Calu3 (cell line): ENCODE data around the gene COL9A3. TPM values are rescaled to one million over a fixed set of nuclear protein-coding genes. Genes with fewer than 3 reads are reported as not detected.

Source experiments
- BruUV-seq: library from RNA; stranded (reverse); fragments of 400-500 nt; replicated peaks from 2 replicates; lab custom pipeline; 2021; lab: Mats Ljungman, UMichigan
- CTCF ChIA-PET: fragments of 300-600 bp; sonication (Branson Sonifier 250); formaldehyde crosslinking; loops from one replicate; lab custom pipeline; 2022; ENCODE audit warnings: antibody characterized with exemption; lab: Charles Lee
- DNase-seq: peaks from one replicate; pipeline ENCODE4 v3.0.0; 2022
- H3K27ac Mint-ChIP-seq: one replicate; pipeline ENCODE4 v1.8.0; 2022; ENCODE audit warnings: mixed read lengths; ENCODE audit not compliant: unreplicated experiment
- H3K27me3 Mint-ChIP-seq: one replicate; pipeline ENCODE4 v1.8.0; 2022; ENCODE audit warnings: mixed read lengths; ENCODE audit not compliant: unreplicated experiment
- H3K36me3 Mint-ChIP-seq: one replicate; pipeline ENCODE4 v1.8.0; 2022; ENCODE audit warnings: mild to moderate bottlenecking, moderate library complexity, mixed read lengths; ENCODE audit not compliant: insufficient read depth, unreplicated experiment
- H3K4me1 Mint-ChIP-seq: one replicate; pipeline ENCODE4 v1.8.0; 2022; ENCODE audit warnings: mild to moderate bottlenecking, low read depth, mixed read lengths; ENCODE audit not compliant: unreplicated experiment
- H3K4me3 Mint-ChIP-seq: one replicate; pipeline ENCODE4 v1.8.0; 2022; ENCODE audit warnings: mild to moderate bottlenecking, low read depth, moderate library complexity, mixed read lengths; ENCODE audit not compliant: unreplicated experiment
- H3K9me3 Mint-ChIP-seq: one replicate; pipeline ENCODE4 v1.8.0; 2022; ENCODE audit warnings: low read depth, mixed read lengths; ENCODE audit not compliant: unreplicated experiment
- intact Hi-C: fragments of 100-400 bp; cut with micrococcal nuclease; formaldehyde crosslinking; loops from one replicate; pipeline ENCODE4 v1.10.0; 2022; ENCODE audit not compliant: unreplicated experiment
- total RNA-seq: library from RNA; stranded (reverse); gene quantifications from 2 replicates; pipeline ENCODE4 v1.2.3, GENCODE V29; 2022
- TF ChIP-seq, protein P1 (sequence below): fragments of 200-600 bp; IDR thresholded peaks from one replicate; pipeline ENCODE4 v1.8.0; 2022; ENCODE audit warnings: antibody characterized with exemption; ENCODE audit not compliant: unreplicated experiment

The COL9A3 gene
- total RNA-seq, 1 experiment from 2014 or later = 2.7 TPM

DNA sequence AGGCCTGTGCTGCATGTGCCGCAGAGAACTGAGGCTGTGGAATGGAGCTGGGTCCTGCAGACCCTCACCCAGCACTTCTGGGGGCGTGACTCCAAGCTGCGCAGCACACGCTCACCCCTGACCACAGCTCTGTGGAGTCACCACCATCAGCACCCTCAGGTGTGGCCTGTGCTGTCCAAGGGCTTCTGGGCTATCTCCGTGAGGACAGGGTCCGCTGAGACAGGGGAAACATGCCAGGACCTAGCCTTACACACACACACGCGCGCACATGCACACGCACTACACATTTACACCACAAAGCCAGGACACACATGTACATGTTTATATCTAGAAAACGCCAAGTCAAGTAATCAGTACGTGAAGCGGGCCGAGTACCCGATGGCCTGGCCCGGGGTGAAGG lies 71.6 kb downstream of the COL9A3 start:
- intact Hi-C loops = no loop called here
- CTCF ChIA-PET = interaction anchor here (1.2 kb wide), 1 partner anchor 9 kb away, joined by 3 read pairs; no protein-coding TSS in a partner anchor
- H3K9me3 Mint-ChIP-seq = no peaks in the 10 kb centered on the region
- no peak for DNase-seq
- H3K4me3 Mint-ChIP-seq = no peak overlapping the region
- TF ChIP-seq, protein P1, sequence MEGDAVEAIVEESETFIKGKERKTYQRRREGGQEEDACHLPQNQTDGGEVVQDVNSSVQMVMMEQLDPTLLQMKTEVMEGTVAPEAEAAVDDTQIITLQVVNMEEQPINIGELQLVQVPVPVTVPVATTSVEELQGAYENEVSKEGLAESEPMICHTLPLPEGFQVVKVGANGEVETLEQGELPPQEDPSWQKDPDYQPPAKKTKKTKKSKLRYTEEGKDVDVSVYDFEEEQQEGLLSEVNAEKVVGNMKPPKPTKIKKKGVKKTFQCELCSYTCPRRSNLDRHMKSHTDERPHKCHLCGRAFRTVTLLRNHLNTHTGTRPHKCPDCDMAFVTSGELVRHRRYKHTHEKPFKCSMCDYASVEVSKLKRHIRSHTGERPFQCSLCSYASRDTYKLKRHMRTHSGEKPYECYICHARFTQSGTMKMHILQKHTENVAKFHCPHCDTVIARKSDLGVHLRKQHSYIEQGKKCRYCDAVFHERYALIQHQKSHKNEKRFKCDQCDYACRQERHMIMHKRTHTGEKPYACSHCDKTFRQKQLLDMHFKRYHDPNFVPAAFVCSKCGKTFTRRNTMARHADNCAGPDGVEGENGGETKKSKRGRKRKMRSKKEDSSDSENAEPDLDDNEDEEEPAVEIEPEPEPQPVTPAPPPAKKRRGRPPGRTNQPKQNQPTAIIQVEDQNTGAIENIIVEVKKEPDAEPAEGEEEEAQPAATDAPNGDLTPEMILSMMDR = no peak
- no peaks in the 10 kb centered on the region for H3K27me3 Mint-ChIP-seq
- no peak overlapping the region for H3K27ac Mint-ChIP-seq
- no TSS peak for BruUV-seq
- peaks cover 74% of the 10 kb centered on the region for H3K36me3 Mint-ChIP-seq
- no peaks in the 10 kb centered on the region for H3K4me1 Mint-ChIP-seq

DNA sequence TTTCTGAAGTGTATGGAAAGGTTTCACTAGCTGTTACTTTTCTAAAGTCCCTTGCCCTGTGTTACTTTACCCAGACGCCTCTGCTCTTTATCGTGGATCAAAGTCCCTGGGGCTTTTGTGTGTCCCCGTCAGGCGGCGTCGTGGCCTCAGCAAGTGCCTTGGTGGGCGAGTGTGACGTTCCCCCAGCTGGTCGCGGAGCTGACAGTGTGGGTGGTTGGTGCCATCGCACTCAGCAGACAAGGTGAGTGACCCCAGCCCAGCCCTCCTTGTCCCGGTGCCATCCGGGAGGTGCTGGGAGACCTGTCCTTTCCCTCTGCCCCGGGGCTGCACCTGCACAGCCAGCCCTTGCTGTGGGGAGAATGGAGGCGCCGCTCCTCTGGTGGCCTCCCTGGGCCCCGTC lies 72.1 kb downstream of the COL9A3 start:
- no peaks in the 10 kb centered on the region for H3K9me3 Mint-ChIP-seq
- TF ChIP-seq, protein P1 = no peak
- peaks cover 79% of the 10 kb centered on the region for H3K36me3 Mint-ChIP-seq
- no peaks in the 10 kb centered on the region for H3K27me3 Mint-ChIP-seq
- CTCF ChIA-PET = no interaction called here
- no TSS peak for BruUV-seq
- H3K4me3 Mint-ChIP-seq = no peak overlapping the region
- H3K27ac Mint-ChIP-seq = no peak overlapping the region
- DNase-seq = no peak
- no peaks in the 10 kb centered on the region for H3K4me1 Mint-ChIP-seq
- intact Hi-C loops = no loop called here

DNA sequence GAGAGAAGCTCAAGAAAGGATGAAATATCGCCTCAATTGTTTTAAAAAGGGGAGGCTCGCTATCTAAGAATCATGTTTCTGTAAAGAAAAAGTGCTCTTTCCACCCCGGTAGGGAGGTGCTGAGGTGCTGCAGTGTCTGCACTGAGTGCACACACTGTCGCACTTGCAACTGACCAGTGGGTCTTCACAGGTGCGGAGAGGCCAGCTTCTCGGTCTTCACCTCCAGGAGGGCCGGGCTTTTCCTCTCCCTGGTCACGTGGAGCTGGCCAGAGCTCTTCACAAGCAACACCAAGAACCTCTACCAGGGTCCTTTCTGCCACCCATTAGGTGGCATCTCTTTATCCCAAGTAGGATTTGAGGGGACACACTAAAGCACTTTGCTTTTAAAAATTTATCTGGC lies 72.6 kb downstream of the COL9A3 start:
- Mint-ChIP-seq H3K4me3 (no peak overlapping the region), H3K36me3 (peaks cover 83% of the 10 kb centered on the region), H3K9me3 (no peaks in the 10 kb centered on the region), H3K27ac (no peak overlapping the region), H3K27me3 (no peaks in the 10 kb centered on the region), H3K4me1 (no peaks in the 10 kb centered on the region)
- CTCF ChIA-PET = no interaction called here
- BruUV-seq = no TSS peak
- TF ChIP-seq, protein P1 = no peak
- DNase-seq = no peak
- intact Hi-C loops = no loop called here

DNA sequence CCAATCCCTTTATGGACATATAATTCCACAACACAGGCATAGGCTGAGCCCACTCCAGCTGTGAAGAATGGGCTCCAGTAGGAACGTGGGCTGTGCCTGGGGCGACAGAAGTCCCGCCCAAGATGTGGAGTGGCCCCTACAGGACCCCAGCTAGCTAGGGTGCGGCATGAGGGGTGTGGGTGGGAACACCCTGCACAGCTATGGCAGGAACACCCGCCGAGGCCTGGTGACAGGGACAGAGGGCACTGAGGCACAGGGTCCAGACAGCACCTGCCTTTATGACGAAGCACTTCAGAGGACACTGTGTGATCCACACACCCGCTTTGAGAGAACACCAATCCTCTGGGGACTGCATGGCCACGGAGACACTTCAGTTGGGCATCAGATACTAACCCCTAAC lies 73.0 kb downstream of the COL9A3 start:
- CTCF ChIA-PET = no interaction called here
- Mint-ChIP-seq H3K36me3 (peaks cover 83% of the 10 kb centered on the region), H3K4me1 (no peaks in the 10 kb centered on the region), H3K27ac (no peak overlapping the region), H3K9me3 (no peaks in the 10 kb centered on the region), H3K27me3 (no peaks in the 10 kb centered on the region), H3K4me3 (no peak overlapping the region)
- no TSS peak for BruUV-seq
- TF ChIP-seq, protein P1 = no peak
- no peak for DNase-seq
- intact Hi-C loops = no loop called here
